Stimulated activated CD4-positive, alpha-beta T cell treated with anti-CD3 and anti-CD28 coated beads, Interleukin-1b, Interleukin-23, amount 100 ng/mL, for 1 hour (primary cell): ENCODE data around the gene GAD2.

Source experiments
- DNase-seq, 2 donors: peaks; one replicate each; pipeline ENCODE4 v3.0.0-alpha.2; 2020; ENCODE audit warnings: low read depth in 2 of 2

Gene GAD2

GRCh38 chr10:26216585-26217395, at the start of gene GAD2:
Gene GAD2, plus strand, starts transcription at chr10:26216774. Its CDS starts 36 bp downstream, at chr10:26216810.
- DNase-seq: no peak

GRCh38 chr10:26169466-26169865, 47.1 kb upstream of the GAD2 start:
- no peak for DNase-seq

GRCh38 chr10:26172131-26172530, 44.4 kb upstream of the GAD2 start:
- DNase-seq: no peak

GRCh38 chr10:26173837-26174236, 42.7 kb upstream of the GAD2 start:
- no peak for DNase-seq

GRCh38 chr10:26177341-26177740, 39.2 kb upstream of the GAD2 start:
- DNase-seq: no peak

GRCh38 chr10:26194275-26194674, 22.3 kb upstream of the GAD2 start:
- DNase-seq: no peak

GRCh38 chr10:26197248-26197647, 19.3 kb upstream of the GAD2 start:
- DNase-seq: no peak

GRCh38 chr10:26198119-26198518, 18.5 kb upstream of the GAD2 start:
- DNase-seq: no peak

- DNase-seq: no peak
These were observed 16.7 kb upstream of the GAD2 start for GRCh38 chr10:26199841-26200240.

GRCh38 chr10:26205223-26205622, 11.4 kb upstream of the GAD2 start:
- no peak for DNase-seq

- no peak for DNase-seq
These were observed 4.7 kb upstream of the GAD2 start for GRCh38 chr10:26211781-26212444.

GRCh38 chr10:26212511-26212910, 4.1 kb upstream of the GAD2 start:
- DNase-seq: no peak

- no peak for DNase-seq
These were observed 3.3 kb upstream of the GAD2 start for GRCh38 chr10:26213157-26213800.

- no peak for DNase-seq
These were observed 2.6 kb upstream of the GAD2 start for GRCh38 chr10:26214004-26214403.

- DNase-seq: no peak
These were observed 1.8 kb upstream of the GAD2 start for GRCh38 chr10:26214551-26215395.

- DNase-seq: no peak
These were observed 1.1 kb upstream of the GAD2 start for GRCh38 chr10:26215396-26215934.

- no peak for DNase-seq
These were observed 514 bp upstream of the GAD2 start for GRCh38 chr10:26215935-26216584.

- no peak for DNase-seq
These were observed 967 bp downstream of the GAD2 start for GRCh38 chr10:26217396-26218086.

- no peak for DNase-seq
These were observed 3.1 kb downstream of the GAD2 start for GRCh38 chr10:26219676-26220075.

GRCh38 chr10:26220901-26221300, 4.3 kb downstream of the GAD2 start:
- no peak for DNase-seq
